K562 (cell line): ENCODE measurements around the gene PTPRG. TPM values are rescaled to one million over a fixed set of nuclear protein-coding genes. Genes with fewer than 3 reads are reported as not detected.

Source experiments
- ATAC-seq: fragments of 200-7000 bp; cut with Tn5 transposase; 3 replicates; pipeline ENCODE4 v1.9.1; 2020; ENCODE audit warnings: moderate library complexity
- BruUV-seq: library from RNA; stranded (reverse); fragments of 400-500 nt; replicated peaks from 2 replicates; lab custom pipeline; 2021; lab: Mats Ljungman, UMichigan
- CTCF ChIA-PET: fragments of 300-600 bp; formaldehyde crosslinking; extraction: SDS; loops from one replicate; lab custom pipeline; 2021; ENCODE audit warnings: low intra/inter-chr PET ratio; lab: Yijun Ruan, JAX
- POLR2A ChIA-PET: fragments of 300-600, 350-650 bp; sonication (Branson Sonifier 250); formaldehyde crosslinking; extraction: SDS; loops from one replicate; lab custom pipeline; 2021; ENCODE audit warnings: antibody characterized with exemption, inconsistent platforms; lab: Yijun Ruan, JAX
- DNase-seq, 4 experiments: peaks; one replicate each; pipeline versions ENCODE4 v3.0.0 to v3.0.0-alpha.2; 2011 to 2018; ENCODE audit warnings: low spot score in 3 of 4, mixed read lengths in 3 of 4; ENCODE audit errors: extremely low read depth in 1 of 4
- FAIRE-seq: peaks from 2 replicates; lab custom pipeline; 2011; peaks lifted over from hg19 to GRCh38; lab: Jason Lieb, UNC
- H2AFZ ChIP-seq: 2 replicates; pipeline ENCODE4 v1.6.0; 2011; ENCODE audit warnings: low read depth, low read length, control low read depth, inconsistent platforms
- H3K27ac ChIP-seq: fragments of 200-600 bp; 3 replicates; pipeline ENCODE4 v1.8.0; 2011; ENCODE audit warnings: low read depth, mild to moderate bottlenecking, control low read depth, inconsistent platforms, low read length, moderate library complexity, mixed read lengths; ENCODE audit errors: extremely low read depth
- H3K27me3 ChIP-seq, 2 experiments: fragments of 300-600 bp in 1 of 2; 2 replicates in 1 of 2; 3 replicates in 1 of 2; pipeline versions ENCODE4 v1.6.0 to v1.8.0; 2011; ENCODE audit warnings: inconsistent platforms in 2 of 2, low read length in 2 of 2, mild to moderate bottlenecking in 1 of 2, mixed read lengths in 1 of 2, moderate library complexity in 1 of 2; ENCODE audit not compliant: control insufficient read depth in 2 of 2, insufficient read depth in 2 of 2
- H3K36me3 ChIP-seq: fragments of 300-600 bp; 3 replicates; pipeline ENCODE4 v1.8.0; 2011; ENCODE audit warnings: mild to moderate bottlenecking, low read length, inconsistent platforms; ENCODE audit not compliant: control insufficient read depth, insufficient read depth
- H3K4me1 ChIP-seq, 2 experiments: fragments of 200-600 bp in 1 of 2; replicated peaks in 1 of 2; 2 replicates in 1 of 2; 3 replicates in 1 of 2; pipeline versions ENCODE4 v1.5.1 to v1.8.0; 2011; ENCODE audit warnings: inconsistent platforms in 2 of 2, low read length in 2 of 2, mild to moderate bottlenecking in 1 of 2, mixed read lengths in 1 of 2, moderate library complexity in 1 of 2; ENCODE audit not compliant: control insufficient read depth in 2 of 2, insufficient read depth in 2 of 2
- H3K4me2 ChIP-seq: 2 replicates; pipeline ENCODE4 v1.6.1; 2011; ENCODE audit warnings: low read length, control low read depth, inconsistent platforms, mixed read lengths; ENCODE audit not compliant: insufficient read depth
- H3K4me3 ChIP-seq: fragments of 200-600 bp; sonication (generic), shearing (Covaris generic); 2 replicates; pipeline ENCODE4 v1.5.1; 2016; ENCODE audit warnings: control low read depth, inconsistent platforms
- H3K79me2 ChIP-seq: fragments of 200-600 bp; 3 replicates; pipeline ENCODE4 v1.8.0; 2011; ENCODE audit warnings: low read length, inconsistent platforms; ENCODE audit not compliant: control insufficient read depth, insufficient read depth
- H3K9ac ChIP-seq, 2 experiments: 2 replicates each; pipeline versions ENCODE4 v1.6.0 to v1.6.1; 2011; ENCODE audit warnings: low read depth in 2 of 2, low read length in 2 of 2, control low read depth in 1 of 2, inconsistent platforms in 1 of 2, mild to moderate bottlenecking in 1 of 2, mixed read lengths in 1 of 2; ENCODE audit not compliant: insufficient read depth in 1 of 2
- H3K9me1 ChIP-seq: one replicate; pipeline ENCODE4 v1.6.0; 2011; ENCODE audit warnings: inconsistent platforms, mild to moderate bottlenecking, low read length, moderate library complexity; ENCODE audit not compliant: control insufficient read depth, insufficient read depth
- H3K9me3 ChIP-seq: replicated peaks from 2 replicates; pipeline ENCODE4 v1.5.1; 2011; ENCODE audit warnings: low read depth, low read length, inconsistent platforms; ENCODE audit not compliant: control insufficient read depth, insufficient read depth
- H4K20me1 ChIP-seq: replicated peaks from 2 replicates; pipeline ENCODE4 v1.6.1; 2011; ENCODE audit warnings: low read length, inconsistent platforms, mixed read lengths; ENCODE audit not compliant: control insufficient read depth, insufficient read depth
- ADNP ChIP-seq: fragments of 200-800 bp; sonication (Bioruptor generic); IDR thresholded peaks from 2 replicates; pipeline ENCODE4 v1.6.1; 2016; ENCODE audit warnings: missing genetic modification characterization, missing compliant biosample characterization
- CEBPB ChIP-seq: fragments of 450-650 bp; IDR thresholded peaks from 2 replicates; pipeline ENCODE4 v1.6.1; 2016; ENCODE audit warnings: missing genetic modification characterization, missing compliant biosample characterization
- HMGXB4 ChIP-seq: sonication (generic); formaldehyde crosslinking; IDR thresholded peaks from 2 replicates; pipeline ENCODE4 v1.8.1; 2023; ENCODE audit warnings: mild to moderate bottlenecking, missing genetic modification reagents
- PCBP2 ChIP-seq: fragments of 200-400 bp; formaldehyde crosslinking; IDR thresholded peaks from 2 replicates; pipeline ENCODE4 v1.6.1; 2018; ENCODE audit warnings: low read length, low read depth, mild to moderate bottlenecking, moderate library complexity; ENCODE audit not compliant: poor library complexity, severe bottlenecking
- SAFB ChIP-seq: fragments of 200-400 bp; formaldehyde crosslinking; IDR thresholded peaks from 2 replicates; pipeline ENCODE4 v1.6.1; 2017; ENCODE audit warnings: low read depth, low read length, borderline replicate concordance
- SP1 ChIP-seq: sonication (generic); formaldehyde crosslinking; IDR thresholded peaks from 2 replicates; pipeline ENCODE4 v1.8.1; 2022; ENCODE audit warnings: mild to moderate bottlenecking, missing genetic modification reagents
- ZBTB12 ChIP-seq: fragments of 250-450 bp; sonication (Bioruptor Pico); IDR thresholded peaks from 2 replicates; pipeline ENCODE4 v1.4.0; 2020
- ZC3H4 ChIP-seq: sonication (generic); formaldehyde crosslinking; IDR thresholded peaks from 2 replicates; pipeline ENCODE4 v1.9.0; 2021; ENCODE audit warnings: missing genetic modification reagents, borderline replicate concordance
- ZFPM2 ChIP-seq: fragments of 250-450 bp; sonication (Bioruptor Pico); IDR thresholded peaks from 2 replicates; pipeline ENCODE4 v1.5.1; 2022; ENCODE audit warnings: mild to moderate bottlenecking
- ZNF184 ChIP-seq: sonication (generic); formaldehyde crosslinking; IDR thresholded peaks from 2 replicates; pipeline ENCODE4 v1.5.0; 2020; ENCODE audit warnings: missing genetic modification reagents
- ZNF511 ChIP-seq: sonication (generic); formaldehyde crosslinking; IDR thresholded peaks from 2 replicates; pipeline ENCODE4 v1.8.0; 2022; ENCODE audit warnings: mild to moderate bottlenecking, missing genetic modification reagents
- ZNF766 ChIP-seq: fragments of 200-800 bp; sonication (Bioruptor generic); conservative IDR thresholded peaks from 2 replicates; pipeline ENCODE4 v1.6.1; 2016; ENCODE audit warnings: missing genetic modification characterization, missing compliant biosample characterization
- ZNF79 ChIP-seq: fragments of 250-450 bp; sonication (Bioruptor Pico); IDR thresholded peaks from 2 replicates; pipeline ENCODE4 v1.4.0; 2020; ENCODE audit warnings: low read depth, mild to moderate bottlenecking, moderate library complexity
- WGBS: fragments of 100-300 bp; shearing (Covaris generic); methylation state at CpG from one replicate; pipeline ENCODE4 v1.1.6; 2016; ENCODE audit warnings: low coverage, mixed read lengths; ENCODE audit not compliant: insufficient coverage; ENCODE audit errors: missing lambda C conversion rate; 5-methylcytosine and 5-hydroxymethylcytosine counted together
- in situ Hi-C: fragments of 300-500 bp; cut with MboI; formaldehyde crosslinking; loops from 4 replicates; pipeline ENCODE4 v1.15.0; 2018; ENCODE audit warnings: inconsistent platforms, mixed read lengths
- intact Hi-C: fragments of 100-400 bp; cut with micrococcal nuclease; formaldehyde crosslinking; loops from 2 replicates; pipeline ENCODE4 v1.14.2; 2022
- polyA plus RNA-seq, 8 experiments: library from polyadenylated mRNA; depleted of rRNA in 4 of 8; stranded (reverse) in 5 of 8; unstranded in 3 of 8; fragments of >200 nt; fragmentation: Nextera tagmentation in 2 of 8; fragmentation: Illumina TruSeq in 1 of 8; extraction: Ambion mirVana in 2 of 8; extraction: Trizol in 1 of 8; gene quantifications; 2 replicates each; pipeline versions ENCODE4 v1.2.1 to v1.2.3, GENCODE V29; 2011 to 2014; ENCODE audit warnings: inconsistent platforms in 1 of 8, missing spikeins in 1 of 8
- total RNA-seq, 7 experiments: library from RNA; depleted of rRNA in 6 of 7; stranded (reverse); fragments of >200 nt in 6 of 7; fragmentation: Illumina TruSeq in 2 of 7; extraction: Trizol in 2 of 7; gene quantifications; 2 replicates each; pipeline versions ENCODE4 v1.2.1 to v1.2.3, GENCODE V29; 2011 to 2021; ENCODE audit warnings: low replicate concordance in 1 of 7
- TF ChIP-seq, protein P1 (sequence below): fragments of 450-650 bp; formaldehyde crosslinking; conservative IDR thresholded peaks from 2 replicates; pipeline ENCODE4 v1.4.0; 2022; ENCODE audit warnings: mild to moderate bottlenecking, missing genetic modification characterization
- TF ChIP-seq, protein P2 (sequence below): sonication (generic); formaldehyde crosslinking; IDR thresholded peaks from 2 replicates; pipeline ENCODE4 v1.4.0; 2020; ENCODE audit warnings: mild to moderate bottlenecking, missing genetic modification reagents

PTPRG gene
- total and polyA plus RNA-seq, 9 of the 15 experiments (the other 6 are each of a cell fraction or from before 2014, with no cell fraction given) = 0.16 TPM; not detected in 8

- BruUV-seq = no TSS peak
- Histone ChIP-seq H3K4me3 (no peak overlapping the region), H2AFZ (no peak overlapping the region), H3K4me1 (no peaks in the 10 kb centered on the region), H3K9me1 (no peaks in the 10 kb centered on the region), H3K79me2 (no peaks in the 10 kb centered on the region), H3K9me3 (no peaks in the 10 kb centered on the region), H3K4me2 (no peak overlapping the region), H3K27me3 (no peaks in the 10 kb centered on the region; a peak in 1 of 5 replicates), H3K9ac (no peak overlapping the region), H4K20me1 (no peaks in the 10 kb centered on the region), H3K27ac (no peak overlapping the region), H3K36me3 (no peaks in the 10 kb centered on the region)
- no peak for FAIRE-seq
- no peak for DNase-seq
- in situ Hi-C loops = no loop called here
- 0% methylated on average over 4 of the region's 4 CpGs for WGBS
- CTCF ChIA-PET = no interaction called here
- POLR2A ChIA-PET = no interaction called here
- intact Hi-C loops = no loop called here
- no peak for ATAC-seq
- TF ChIP-seq SAFB = no peak
- no peak for TF ChIP-seq ZNF766
- no peak for TF ChIP-seq ZBTB12 (CRISPR knock-in tag)
- TF ChIP-seq PCBP2 = no peak
- no peak for TF ChIP-seq ZFPM2
- no peak for TF ChIP-seq ADNP (tag)
- TF ChIP-seq, protein P1, sequence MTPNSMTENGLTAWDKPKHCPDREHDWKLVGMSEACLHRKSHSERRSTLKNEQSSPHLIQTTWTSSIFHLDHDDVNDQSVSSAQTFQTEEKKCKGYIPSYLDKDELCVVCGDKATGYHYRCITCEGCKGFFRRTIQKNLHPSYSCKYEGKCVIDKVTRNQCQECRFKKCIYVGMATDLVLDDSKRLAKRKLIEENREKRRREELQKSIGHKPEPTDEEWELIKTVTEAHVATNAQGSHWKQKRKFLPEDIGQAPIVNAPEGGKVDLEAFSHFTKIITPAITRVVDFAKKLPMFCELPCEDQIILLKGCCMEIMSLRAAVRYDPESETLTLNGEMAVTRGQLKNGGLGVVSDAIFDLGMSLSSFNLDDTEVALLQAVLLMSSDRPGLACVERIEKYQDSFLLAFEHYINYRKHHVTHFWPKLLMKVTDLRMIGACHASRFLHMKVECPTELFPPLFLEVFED = no peak
- TF ChIP-seq, protein P2, sequence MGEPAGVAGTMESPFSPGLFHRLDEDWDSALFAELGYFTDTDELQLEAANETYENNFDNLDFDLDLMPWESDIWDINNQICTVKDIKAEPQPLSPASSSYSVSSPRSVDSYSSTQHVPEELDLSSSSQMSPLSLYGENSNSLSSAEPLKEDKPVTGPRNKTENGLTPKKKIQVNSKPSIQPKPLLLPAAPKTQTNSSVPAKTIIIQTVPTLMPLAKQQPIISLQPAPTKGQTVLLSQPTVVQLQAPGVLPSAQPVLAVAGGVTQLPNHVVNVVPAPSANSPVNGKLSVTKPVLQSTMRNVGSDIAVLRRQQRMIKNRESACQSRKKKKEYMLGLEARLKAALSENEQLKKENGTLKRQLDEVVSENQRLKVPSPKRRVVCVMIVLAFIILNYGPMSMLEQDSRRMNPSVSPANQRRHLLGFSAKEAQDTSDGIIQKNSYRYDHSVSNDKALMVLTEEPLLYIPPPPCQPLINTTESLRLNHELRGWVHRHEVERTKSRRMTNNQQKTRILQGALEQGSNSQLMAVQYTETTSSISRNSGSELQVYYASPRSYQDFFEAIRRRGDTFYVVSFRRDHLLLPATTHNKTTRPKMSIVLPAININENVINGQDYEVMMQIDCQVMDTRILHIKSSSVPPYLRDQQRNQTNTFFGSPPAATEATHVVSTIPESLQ (CRISPR knock-in tag) = no peak
- no peak for TF ChIP-seq CEBPB (tag)
- TF ChIP-seq ZNF184 (CRISPR knock-in tag) = no peak
- no peak for TF ChIP-seq SP1 (CRISPR knock-in tag)
- no peak for TF ChIP-seq ZNF511 (CRISPR knock-in tag)
- no peak for TF ChIP-seq HMGXB4 (CRISPR knock-in tag)
- TF ChIP-seq ZC3H4 = no peak
- TF ChIP-seq ZNF79 = no peak
Measured at GRCh38 chr3:62122819-62123218, 561.4 kb downstream of the PTPRG start.
